Panc1 (cell line): Measurements from ENCODE around the gene RHEBL1.

Source experiments
- CTCF ChIP-seq: fragments of 450-650 bp; IDR thresholded peaks from 2 replicates; pipeline ENCODE4 v1.5.1; 2017; ENCODE audit warnings: mild to moderate bottlenecking
- POLR2AphosphoS5 ChIP-seq: IDR thresholded peaks from 2 replicates; pipeline ENCODE4 v1.6.1; 2012; ENCODE audit warnings: mild to moderate bottlenecking, low read depth, low read length, moderate library complexity
- REST ChIP-seq, 2 experiments: IDR thresholded peaks; 2 replicates each; pipeline ENCODE4 v1.6.1; 2011 to 2012; ENCODE audit warnings: low read depth in 2 of 2, control low read depth in 1 of 2, low read length in 1 of 2, mild to moderate bottlenecking in 1 of 2, moderate library complexity in 1 of 2; ENCODE audit not compliant: insufficient read depth in 1 of 2
- SIN3A ChIP-seq: IDR thresholded peaks from 2 replicates; pipeline ENCODE4 v1.6.1; 2012; ENCODE audit warnings: low read depth, mild to moderate bottlenecking, low read length, moderate library complexity, borderline replicate concordance; ENCODE audit not compliant: insufficient read depth
- TCF7L2 ChIP-seq: IDR thresholded peaks from 2 replicates; pipeline ENCODE4 v1.6.1; 2011; ENCODE audit warnings: mild to moderate bottlenecking, low read depth, low read length, inconsistent platforms

GRCh38 chr12:49051777-49052438 lies 17.9 kb downstream of the RHEBL1 start:
- TF ChIP-seq CTCF (no peak), SIN3A (no peak), POLR2AphosphoS5 (no peak), REST (IDR thresholded peaks at IDR 0.05; ENCODE audit: insufficient read depth in 1 of 2, low read depth in 2 of 2, low read length in 1 of 2) (no peak), TCF7L2 (no peak)
